H9 (cell line): ENCODE results near the gene PALD1. TPM values are rescaled to one million over a fixed set of nuclear protein-coding genes. Genes with fewer than 3 reads are reported as not detected.

Source experiments
- DNase-seq: peaks from one replicate; pipeline ENCODE4 v3.0.0-alpha.2; 2017
- H2AFZ ChIP-seq: one replicate; pipeline ENCODE4 v1.6.1; 2013; ENCODE audit warnings: mild to moderate bottlenecking, low read length, control low read depth, moderate library complexity
- H2AK5ac ChIP-seq: 2 replicates; pipeline ENCODE4 v1.6.1; 2013; ENCODE audit warnings: low read length, control low read depth, mixed read lengths; ENCODE audit not compliant: insufficient read length
- H2BK120ac ChIP-seq: one replicate; pipeline ENCODE4 v1.6.1; 2013; ENCODE audit warnings: low read depth, mild to moderate bottlenecking, low read length, control low read depth, inconsistent platforms; ENCODE audit not compliant: poor library complexity, severe bottlenecking
- H2BK12ac ChIP-seq: 2 replicates; pipeline ENCODE4 v1.6.1; 2013; ENCODE audit warnings: low read length, control low read depth, mixed read lengths, low read depth; ENCODE audit not compliant: insufficient read length
- H2BK15ac ChIP-seq: 2 replicates; pipeline ENCODE4 v1.6.1; 2013; ENCODE audit warnings: low read depth, low read length, control low read depth
- H2BK20ac ChIP-seq: one replicate; pipeline ENCODE4 v1.6.1; 2013; ENCODE audit warnings: low read depth, mild to moderate bottlenecking, low read length, control low read depth, inconsistent platforms; ENCODE audit not compliant: poor library complexity, severe bottlenecking
- H2BK5ac ChIP-seq: 2 replicates; pipeline ENCODE4 v1.6.1; 2013; ENCODE audit warnings: low read length, control low read depth, mixed read lengths; ENCODE audit not compliant: insufficient read length
- H3K14ac ChIP-seq: 2 replicates; pipeline ENCODE4 v1.6.1; 2013; ENCODE audit warnings: low read length, control low read depth; ENCODE audit not compliant: insufficient read depth
- H3K18ac ChIP-seq: 2 replicates; pipeline ENCODE4 v1.6.1; 2013; ENCODE audit warnings: low read depth, mild to moderate bottlenecking, mixed read lengths, low read length, control low read depth; ENCODE audit not compliant: insufficient read length
- H3K23ac ChIP-seq: 2 replicates; pipeline ENCODE4 v1.6.1; 2013; ENCODE audit warnings: low read length, control low read depth, mixed read lengths, low read depth; ENCODE audit not compliant: insufficient read length
- H3K23me2 ChIP-seq: 2 replicates; pipeline ENCODE4 v1.6.1; 2013; ENCODE audit warnings: low read depth, mild to moderate bottlenecking, mixed read lengths, low read length, control low read depth; ENCODE audit not compliant: insufficient read length, poor library complexity, severe bottlenecking
- H3K27ac ChIP-seq: 2 replicates; pipeline ENCODE4 v1.5.1; 2013; ENCODE audit warnings: low read length, control low read depth, mixed read lengths, low read depth; ENCODE audit not compliant: insufficient read length
- H3K27me3 ChIP-seq: 2 replicates; pipeline ENCODE4 v1.6.1; 2013; ENCODE audit warnings: low read length, control low read depth, inconsistent platforms; ENCODE audit not compliant: insufficient read depth
- H3K4ac ChIP-seq: 2 replicates; pipeline ENCODE4 v1.6.1; 2013; ENCODE audit warnings: low read depth, mild to moderate bottlenecking, control low read depth, inconsistent platforms, low read length, moderate library complexity
- H3K4me1 ChIP-seq: 2 replicates; pipeline ENCODE4 v1.6.1; 2013; ENCODE audit warnings: low read length, control low read depth, inconsistent platforms; ENCODE audit not compliant: insufficient read depth
- H3K4me2 ChIP-seq: 2 replicates; pipeline ENCODE4 v1.6.1; 2013; ENCODE audit warnings: low read length, control low read depth, mixed read lengths; ENCODE audit not compliant: insufficient read length, insufficient read depth
- H3K56ac ChIP-seq: 2 replicates; pipeline ENCODE4 v1.6.1; 2013; ENCODE audit warnings: low read depth, mild to moderate bottlenecking, mixed read lengths, low read length, control low read depth; ENCODE audit not compliant: insufficient read length
- H3K79me1 ChIP-seq: 2 replicates; pipeline ENCODE4 v1.6.1; 2013; ENCODE audit warnings: low read depth, mild to moderate bottlenecking, moderate library complexity, low read length, control low read depth, inconsistent platforms; ENCODE audit not compliant: insufficient read depth, poor library complexity, severe bottlenecking
- H3K79me2 ChIP-seq: 2 replicates; pipeline ENCODE4 v1.6.1; 2013; ENCODE audit warnings: low read length, control low read depth, inconsistent platforms; ENCODE audit not compliant: insufficient read depth
- H3K9ac ChIP-seq: 2 replicates; pipeline ENCODE4 v1.6.1; 2013; ENCODE audit warnings: low read length, control low read depth, mixed read lengths; ENCODE audit not compliant: insufficient read length; ENCODE audit errors: extremely low read depth
- H3K9me3 ChIP-seq: one replicate; pipeline ENCODE4 v1.6.1; 2013; ENCODE audit warnings: low read depth, low read length, inconsistent platforms; ENCODE audit not compliant: control insufficient read depth
- H3T11ph ChIP-seq: one replicate; pipeline ENCODE4 v1.6.1; 2013; ENCODE audit warnings: mild to moderate bottlenecking, low read length, control low read depth, inconsistent platforms
- H4K20me1 ChIP-seq: one replicate; pipeline ENCODE4 v1.6.1; 2013; ENCODE audit not compliant: control insufficient read depth, insufficient read length, insufficient read depth
- H4K5ac ChIP-seq: 2 replicates; pipeline ENCODE4 v1.6.1; 2013; ENCODE audit warnings: low read depth, mild to moderate bottlenecking, mixed read lengths, low read length, control low read depth; ENCODE audit not compliant: insufficient read length
- H4K8ac ChIP-seq: replicated peaks from 2 replicates; pipeline ENCODE4 v1.6.1; 2013; ENCODE audit warnings: low read length, control low read depth, mixed read lengths, low read depth; ENCODE audit not compliant: insufficient read length
- H4K91ac ChIP-seq: 2 replicates; pipeline ENCODE4 v1.6.1; 2013; ENCODE audit warnings: low read depth, mild to moderate bottlenecking, moderate library complexity, mixed read lengths, low read length, control low read depth; ENCODE audit not compliant: insufficient read length
- H3K27ac Mint-ChIP-seq, 3 experiments: 2 replicates in 2 of 3; 3 replicates in 1 of 3; pipeline ENCODE4 v1.8.0; 2020 to 2021; ENCODE audit warnings: mixed read lengths in 3 of 3, mild to moderate bottlenecking in 1 of 3, moderate library complexity in 1 of 3
- H3K27me3 Mint-ChIP-seq: 2 replicates; pipeline ENCODE4 v1.8.0; 2021; ENCODE audit warnings: low read depth, mild to moderate bottlenecking, moderate library complexity, mixed read lengths
- H3K36me3 Mint-ChIP-seq, 3 experiments: 2 replicates in 2 of 3; 3 replicates in 1 of 3; pipeline ENCODE4 v1.8.0; 2020 to 2021; ENCODE audit warnings: low read depth in 3 of 3, mixed read lengths in 3 of 3; ENCODE audit not compliant: insufficient read depth in 1 of 3
- H3K4me1 Mint-ChIP-seq, 2 experiments: 2 replicates each; pipeline ENCODE4 v1.8.0; 2020; ENCODE audit warnings: mixed read lengths in 2 of 2
- H3K4me3 Mint-ChIP-seq, 2 experiments: 2 replicates in 1 of 2; 3 replicates in 1 of 2; pipeline ENCODE4 v1.8.0; 2020 to 2021; ENCODE audit warnings: mild to moderate bottlenecking in 2 of 2, mixed read lengths in 2 of 2, moderate library complexity in 1 of 2
- H3K9me3 Mint-ChIP-seq, 2 experiments: 2 replicates in 1 of 2; 3 replicates in 1 of 2; pipeline ENCODE4 v1.8.0; 2020; ENCODE audit warnings: mild to moderate bottlenecking in 2 of 2, mixed read lengths in 2 of 2, moderate library complexity in 1 of 2
- WGBS: extraction: QIAGEN DNeasy Blood & Tissue Kit; methylation state at CpG from one replicate; pipeline ENCODE4 v1.1.7; 2013; ENCODE audit warnings: missing lambda C conversion rate, low lambda C conversion rate, mixed read lengths; ENCODE audit not compliant: insufficient read length; ENCODE audit errors: extremely low coverage; 5-methylcytosine and 5-hydroxymethylcytosine counted together
- total RNA-seq: library from RNA; stranded (reverse); gene quantifications from 2 replicates; pipeline ENCODE4 v1.2.1, GENCODE V29; 2021
- TF ChIP-seq, protein P1 (sequence below): fragments of 200-600 bp; sonication (generic); conservative IDR thresholded peaks from 3 replicates; pipeline ENCODE4 v1.8.0; 2021; ENCODE audit warnings: antibody characterized with exemption, mild to moderate bottlenecking

The PALD1 gene
- total RNA-seq, 1 experiment from 2014 or later = 21.1 TPM

DNA sequence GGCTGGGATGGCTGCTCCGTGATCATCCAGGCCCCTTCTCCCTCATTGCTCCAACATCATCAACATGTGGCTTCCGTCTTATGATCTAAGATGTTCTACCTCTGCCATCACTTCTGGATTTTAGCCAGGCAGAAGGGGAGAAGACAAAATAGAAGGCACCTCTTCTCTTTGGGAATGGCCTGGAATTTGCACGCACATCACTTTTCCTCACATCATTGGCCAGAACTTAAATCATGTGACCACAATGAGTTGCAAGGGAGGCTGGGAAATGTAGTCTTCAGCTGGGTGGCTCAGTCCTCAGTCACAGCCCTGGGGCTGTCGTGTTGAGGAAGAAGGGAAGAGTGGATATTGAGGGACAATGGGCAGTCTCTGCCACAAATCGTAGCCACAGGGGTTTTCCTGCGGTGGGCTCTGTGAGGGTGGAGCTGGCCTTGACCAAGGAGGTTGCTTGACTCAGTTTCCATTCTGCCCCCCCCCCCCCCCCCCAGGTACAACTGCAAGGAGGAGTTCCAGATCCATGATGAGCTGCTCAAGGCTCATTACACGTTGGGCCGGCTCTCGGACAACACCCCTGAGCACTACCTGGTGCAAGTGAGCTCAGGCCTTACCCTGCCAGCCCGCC is 50.3 kb downstream of the PALD1 start:
- no peaks in the 10 kb centered on the region for H3K9me3 Mint-ChIP-seq
- Histone ChIP-seq H3K4me1 (no peaks in the 10 kb centered on the region), H4K8ac (no peak overlapping the region), H2BK120ac (no peak overlapping the region), H3K9ac (no peak overlapping the region), H2AFZ (no peak overlapping the region), H4K5ac (no peak overlapping the region), H4K91ac (no peak overlapping the region), H3K14ac (no peak overlapping the region), H3K4ac (no peak overlapping the region), H3T11ph (no peak overlapping the region), H3K23me2 (no peaks in the 10 kb centered on the region), H3K4me2 (no peak overlapping the region), H2BK15ac (no peak overlapping the region), H3K27me3 (no peaks in the 10 kb centered on the region), H2BK5ac (no peak overlapping the region), H4K20me1 (no peaks in the 10 kb centered on the region), H3K9me3 (no peaks in the 10 kb centered on the region), H2BK20ac (no peak overlapping the region), H3K56ac (no peak overlapping the region), H3K23ac (no peak overlapping the region), H2AK5ac (no peak overlapping the region), H3K18ac (no peak overlapping the region), H3K27ac (no peak overlapping the region), H3K79me2 (no peaks in the 10 kb centered on the region; the same call in 1 of the 2 replicates), H3K79me1 (no peaks in the 10 kb centered on the region), H2BK12ac (no peak overlapping the region)
- no peaks in the 10 kb centered on the region for H3K27me3 Mint-ChIP-seq
- H3K27ac Mint-ChIP-seq = peak overlapping the region in 2 of 3 experiments; percentile 13 to 25; a peak in 1 of 7 replicates
- WGBS = no CpG with 5 or more reads among the region's 10 CpGs
- TF ChIP-seq, protein P1, sequence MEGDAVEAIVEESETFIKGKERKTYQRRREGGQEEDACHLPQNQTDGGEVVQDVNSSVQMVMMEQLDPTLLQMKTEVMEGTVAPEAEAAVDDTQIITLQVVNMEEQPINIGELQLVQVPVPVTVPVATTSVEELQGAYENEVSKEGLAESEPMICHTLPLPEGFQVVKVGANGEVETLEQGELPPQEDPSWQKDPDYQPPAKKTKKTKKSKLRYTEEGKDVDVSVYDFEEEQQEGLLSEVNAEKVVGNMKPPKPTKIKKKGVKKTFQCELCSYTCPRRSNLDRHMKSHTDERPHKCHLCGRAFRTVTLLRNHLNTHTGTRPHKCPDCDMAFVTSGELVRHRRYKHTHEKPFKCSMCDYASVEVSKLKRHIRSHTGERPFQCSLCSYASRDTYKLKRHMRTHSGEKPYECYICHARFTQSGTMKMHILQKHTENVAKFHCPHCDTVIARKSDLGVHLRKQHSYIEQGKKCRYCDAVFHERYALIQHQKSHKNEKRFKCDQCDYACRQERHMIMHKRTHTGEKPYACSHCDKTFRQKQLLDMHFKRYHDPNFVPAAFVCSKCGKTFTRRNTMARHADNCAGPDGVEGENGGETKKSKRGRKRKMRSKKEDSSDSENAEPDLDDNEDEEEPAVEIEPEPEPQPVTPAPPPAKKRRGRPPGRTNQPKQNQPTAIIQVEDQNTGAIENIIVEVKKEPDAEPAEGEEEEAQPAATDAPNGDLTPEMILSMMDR = no peak
- peaks cover 2 to 6% of the 10 kb centered on the region in 2 experiments; a peak in 2 of 4 replicates for H3K4me1 Mint-ChIP-seq
- DNase-seq = peak; percentile 55
- no peak overlapping the region for H3K4me3 Mint-ChIP-seq
- peaks cover 0 to 8% (median 5%) of the 10 kb centered on the region in 3 experiments; a peak in 5 of 7 replicates for H3K36me3 Mint-ChIP-seq
